T-helper 17 cell (primary cell): ENCODE measurements around the gene SULT1C4. TPM values are rescaled to one million over a fixed set of nuclear protein-coding genes. Genes with fewer than 3 reads are reported as not detected.
A peak's percentile ranks its signal among the peaks of the same experiment; 100 is the strongest.
"Not testable (repeated sequence)": the region's sequence is repeated elsewhere in the genome, so short reads cannot be mapped to it uniquely, and the experiment has no call there.

Experiments used
- ATAC-seq: fragments of 150-1000 bp; cut with Tn5 transposase; 2 replicates; pipeline ENCODE4 v1.10.0; 2021; ENCODE audit warnings: mild to moderate bottlenecking, moderate library complexity
- DNase-seq, 3 donors: peaks; one replicate each; pipeline versions ENCODE4 v3.0.0 to v3.0.0-alpha.2; 2020 to 2021
- H3K9me3 ChIP-seq: one replicate; pipeline ENCODE4 v1.7.0; 2013; ENCODE audit warnings: low read length, mild to moderate bottlenecking; ENCODE audit not compliant: control insufficient read depth, poor library complexity, severe bottlenecking
- H3K27ac Mint-ChIP-seq: one replicate; pipeline ENCODE4 v1.8.0; 2022; ENCODE audit warnings: mild to moderate bottlenecking, moderate library complexity, mixed read lengths
- H3K27me3 Mint-ChIP-seq: one replicate; pipeline ENCODE4 v1.8.0; 2022; ENCODE audit warnings: mixed read lengths
- H3K36me3 Mint-ChIP-seq: one replicate; pipeline ENCODE4 v1.8.0; 2022; ENCODE audit warnings: low read depth, mixed read lengths
- H3K4me1 Mint-ChIP-seq: one replicate; pipeline ENCODE4 v1.8.0; 2022; ENCODE audit warnings: mild to moderate bottlenecking, mixed read lengths
- H3K4me3 Mint-ChIP-seq: one replicate; pipeline ENCODE4 v1.8.0; 2022; ENCODE audit warnings: mild to moderate bottlenecking, moderate library complexity, mixed read lengths
- total RNA-seq, 4 donors: library from RNA in 2 of 4; stranded (reverse) in 2 of 4; gene quantifications; one replicate each; pipeline ENCODE4 v1.2.3 and lab custom pipeline; 2022 to 2026

Gene SULT1C4
- total RNA-seq, result under 1 TPM in 1 of 2 donors, not detected in 1; 0.31 TPM
- 0 to 0.12 reads per million in 2 donors for total RNA-seq (lab: John Stamatoyannopoulos, UW)

DNA sequence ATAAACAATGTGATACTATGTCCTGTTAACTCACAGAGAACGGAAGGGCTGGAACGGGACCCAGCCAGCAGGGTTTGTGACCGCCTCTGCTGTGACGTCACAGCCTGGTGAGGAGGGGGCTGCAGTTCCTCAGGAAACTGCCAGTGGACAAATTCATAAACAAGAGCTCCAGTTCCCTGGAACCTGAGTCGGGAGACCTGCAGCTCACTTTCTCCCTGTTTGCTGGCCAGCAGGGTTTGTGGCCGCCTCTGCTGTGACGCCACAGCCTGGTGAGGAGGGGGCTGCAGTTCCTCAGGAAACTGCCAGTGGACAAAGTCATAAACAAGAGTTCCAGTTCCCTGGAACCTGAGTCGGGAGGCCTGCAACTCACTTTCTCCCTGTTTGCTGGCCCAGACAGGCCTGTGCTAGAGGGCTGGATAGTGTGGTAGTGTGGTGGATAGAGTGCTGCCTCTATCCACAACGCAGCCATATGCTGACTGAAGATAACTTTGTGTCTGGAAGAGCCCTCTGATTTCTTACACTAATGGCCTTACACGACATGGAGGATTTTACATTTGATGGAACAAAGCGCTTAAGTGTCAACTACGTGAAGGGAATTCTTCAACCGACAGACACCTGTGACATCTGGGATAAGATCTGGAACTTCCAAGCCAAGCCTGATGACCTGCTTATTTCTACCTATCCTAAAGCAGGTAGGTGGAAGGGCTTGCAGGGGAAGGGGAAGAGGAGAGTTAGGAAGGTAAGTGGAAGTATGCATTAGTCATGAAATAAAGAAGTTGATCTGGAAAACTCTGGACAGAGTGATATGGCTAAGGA is at the start of gene SULT1C4:
Gene SULT1C4 (plus strand): TSS at position 140 of the 816 bp plus-strand sequence. CDS start 384 bp downstream, at position 524.
- Mint-ChIP-seq H3K4me1 (no peaks in the 10 kb centered on the region), H3K4me3 (peak within 1 kb of the TSS; percentile 13), H3K36me3 (no peaks in the 10 kb centered on the region), H3K27ac (no peak within 1 kb of the TSS), H3K27me3 (peaks cover 20% of the 10 kb centered on the region)
- H3K9me3 ChIP-seq, result no peaks in the 10 kb centered on the region
- ATAC-seq, result no peak
- DNase-seq, result no peak

DNA sequence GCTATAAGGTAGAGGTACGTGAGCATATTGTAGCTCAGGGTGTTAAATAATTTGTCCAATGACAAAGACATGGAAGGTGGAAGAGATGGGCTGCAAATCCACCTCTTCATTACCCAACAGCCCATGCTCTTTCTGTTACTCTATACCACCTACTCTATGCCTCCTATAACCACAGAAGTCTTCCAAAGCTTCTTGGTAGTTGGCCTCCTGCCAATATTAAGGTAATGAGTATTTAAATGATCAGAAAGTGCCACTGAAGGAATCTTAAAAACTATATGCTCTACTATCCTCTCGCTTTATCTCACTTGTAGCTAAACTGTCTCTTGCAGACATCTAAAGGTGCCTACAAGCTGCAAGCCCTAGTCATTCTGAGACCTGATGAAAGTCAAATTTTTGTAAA is 48.0 kb upstream of the SULT1C4 start:
- peaks cover 16% of the 10 kb centered on the region for H3K27me3 Mint-ChIP-seq
- ATAC-seq (no peak), DNase-seq (no peak)
- no peaks in the 10 kb centered on the region for H3K4me1 Mint-ChIP-seq
- H3K36me3 Mint-ChIP-seq, result no peaks in the 10 kb centered on the region
- no peaks in the 10 kb centered on the region for H3K9me3 ChIP-seq
- no peak overlapping the region for H3K4me3 Mint-ChIP-seq
- H3K27ac Mint-ChIP-seq, result no peak overlapping the region

DNA sequence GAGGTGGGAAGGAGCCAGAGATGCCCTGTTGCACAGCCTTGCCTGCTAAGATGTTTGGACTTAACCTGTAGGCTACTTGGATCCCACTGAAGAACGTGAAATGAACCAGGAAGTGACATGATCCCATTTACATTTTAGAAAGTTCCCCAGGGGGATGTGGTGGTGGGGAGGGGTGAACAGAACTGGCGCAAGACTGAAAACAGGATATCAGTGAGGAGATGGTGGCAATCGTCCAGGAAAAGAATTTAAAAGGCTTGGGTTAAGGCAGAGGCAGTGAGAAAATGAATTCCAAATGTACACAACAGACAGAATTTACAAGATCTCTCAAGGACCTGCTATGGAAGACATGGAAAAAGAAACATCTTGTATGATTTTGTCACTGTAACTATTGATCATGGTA is 46.8 kb upstream of the SULT1C4 start:
- H3K4me3 Mint-ChIP-seq, result no peak overlapping the region
- DNase-seq (no peak), ATAC-seq (no peak)
- no peaks in the 10 kb centered on the region for H3K4me1 Mint-ChIP-seq
- H3K27me3 Mint-ChIP-seq, result peaks cover 23% of the 10 kb centered on the region
- no peak overlapping the region for H3K27ac Mint-ChIP-seq
- H3K9me3 ChIP-seq, result no peaks in the 10 kb centered on the region
- H3K36me3 Mint-ChIP-seq, result no peaks in the 10 kb centered on the region

DNA sequence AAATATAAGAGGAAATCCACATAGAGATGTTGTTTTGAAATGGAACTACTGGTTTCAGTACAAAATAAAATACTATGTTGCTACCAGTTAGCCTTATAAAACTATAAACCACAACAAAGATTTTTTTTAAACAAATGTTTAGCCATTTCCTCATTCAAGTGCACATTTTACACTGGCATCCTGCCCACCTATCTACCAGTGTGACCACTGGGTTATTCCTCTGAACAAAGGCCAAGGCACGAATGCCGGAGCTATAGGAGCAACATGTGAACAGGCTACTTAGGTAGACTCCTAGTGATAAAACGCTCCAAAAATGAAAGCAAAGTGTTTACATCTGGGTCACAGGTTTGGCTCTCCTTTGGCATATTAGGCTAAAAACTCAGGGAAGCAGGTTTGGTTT is 31.8 kb upstream of the SULT1C4 start:
- no peak for ATAC-seq
- peaks cover 3% of the 10 kb centered on the region for H3K9me3 ChIP-seq
- no peak for DNase-seq
- Mint-ChIP-seq H3K36me3 (peaks cover 3% of the 10 kb centered on the region), H3K27me3 (peaks cover 17% of the 10 kb centered on the region), H3K27ac (no peak overlapping the region), H3K4me1 (peaks cover 3% of the 10 kb centered on the region), H3K4me3 (no peak overlapping the region)

DNA sequence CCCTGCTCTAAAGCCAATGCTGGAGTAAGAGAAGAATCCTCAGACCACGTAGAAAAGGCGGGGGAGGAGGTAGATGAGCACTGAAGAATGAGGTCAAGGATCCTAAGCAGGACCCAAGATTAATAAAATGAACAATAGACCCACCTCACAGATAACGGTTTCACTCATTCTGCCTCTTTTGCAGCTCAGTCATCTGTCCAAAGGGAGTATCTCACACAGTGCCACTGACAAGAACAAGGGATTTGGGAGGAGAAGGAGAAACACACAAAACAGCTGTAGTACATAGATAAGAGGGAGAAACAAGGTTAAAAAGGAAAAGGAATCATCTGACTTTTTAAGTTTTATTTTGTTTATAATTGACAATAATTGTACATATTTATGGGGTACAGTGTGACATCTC is 30.9 kb upstream of the SULT1C4 start:
- no peak overlapping the region for H3K27ac Mint-ChIP-seq
- ATAC-seq, result no peak
- DNase-seq, result no peak
- H3K36me3 Mint-ChIP-seq, result peaks cover 3% of the 10 kb centered on the region
- peaks cover 3% of the 10 kb centered on the region for H3K9me3 ChIP-seq
- peaks cover 3% of the 10 kb centered on the region for H3K4me1 Mint-ChIP-seq
- H3K27me3 Mint-ChIP-seq, result peaks cover 24% of the 10 kb centered on the region
- no peak overlapping the region for H3K4me3 Mint-ChIP-seq

DNA sequence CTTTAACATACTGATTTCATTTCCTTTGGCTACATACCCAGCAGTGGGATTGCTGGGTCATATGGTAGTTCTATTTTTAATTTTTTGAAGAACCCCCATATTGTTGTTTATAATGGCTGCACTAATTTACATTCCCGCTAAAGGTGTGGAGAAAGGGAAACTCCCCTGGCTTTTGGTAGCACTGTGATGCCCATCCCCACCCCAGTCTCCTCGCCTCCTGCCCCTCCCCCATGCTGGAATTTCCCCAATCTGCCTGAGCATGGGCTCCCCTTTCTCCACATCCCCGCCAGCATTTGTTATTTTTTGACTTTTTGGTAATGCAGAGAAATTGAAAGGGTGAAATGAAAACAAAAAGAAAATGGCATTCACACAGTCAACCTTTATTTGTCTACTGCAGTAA is 30.0 kb upstream of the SULT1C4 start:
- ATAC-seq (no peak), DNase-seq (no peak)
- peaks cover 3% of the 10 kb centered on the region for H3K4me1 Mint-ChIP-seq
- no peak overlapping the region for H3K27ac Mint-ChIP-seq
- peaks cover 3% of the 10 kb centered on the region for H3K36me3 Mint-ChIP-seq
- peaks cover 3% of the 10 kb centered on the region for H3K9me3 ChIP-seq
- H3K27me3 Mint-ChIP-seq, result peaks cover 33% of the 10 kb centered on the region
- H3K4me3 Mint-ChIP-seq, result no peak overlapping the region

DNA sequence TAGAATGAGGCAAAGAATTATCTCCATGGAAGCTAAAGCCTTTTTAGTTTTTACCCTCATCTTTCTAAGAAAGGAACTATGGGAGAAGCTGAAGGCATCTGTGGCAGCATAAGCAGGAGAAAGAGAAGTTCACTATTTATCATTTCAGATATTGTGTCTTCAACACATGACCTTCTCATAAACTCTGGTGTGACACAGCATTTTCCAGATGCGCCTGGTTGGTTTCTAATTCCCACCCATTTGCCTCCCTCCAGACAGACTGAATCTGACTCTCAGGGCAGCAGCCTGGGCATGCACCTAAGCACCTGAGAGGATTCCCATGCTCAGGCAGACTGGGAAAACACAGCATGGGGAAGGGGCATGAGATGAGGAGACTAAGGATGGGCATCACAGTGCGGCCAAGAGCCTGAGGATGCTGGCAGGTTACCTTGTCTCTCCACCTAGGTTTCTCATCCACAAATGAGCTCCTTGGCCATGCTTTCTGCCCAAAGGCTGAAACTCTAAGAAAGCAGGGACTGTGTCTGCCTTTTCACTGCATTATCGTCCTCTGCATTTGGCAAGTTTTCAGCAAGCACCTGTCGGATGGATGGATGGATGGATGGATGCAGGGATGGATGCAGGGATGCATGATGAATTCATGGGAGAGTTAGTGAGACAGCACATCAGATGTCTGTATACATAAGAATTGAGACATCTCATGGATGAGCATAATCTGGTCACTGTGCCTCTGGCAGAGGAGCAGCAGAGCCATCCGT is 28.8 kb upstream of the SULT1C4 start:
- DNase-seq (no peak), ATAC-seq (no peak)
- peaks cover 1% of the 10 kb centered on the region for H3K36me3 Mint-ChIP-seq
- peaks cover 32% of the 10 kb centered on the region for H3K27me3 Mint-ChIP-seq
- H3K4me3 Mint-ChIP-seq, result no peak overlapping the region
- no peaks in the 10 kb centered on the region for H3K9me3 ChIP-seq
- no peak overlapping the region for H3K27ac Mint-ChIP-seq
- H3K4me1 Mint-ChIP-seq, result peaks cover under 1% of the 10 kb centered on the region

DNA sequence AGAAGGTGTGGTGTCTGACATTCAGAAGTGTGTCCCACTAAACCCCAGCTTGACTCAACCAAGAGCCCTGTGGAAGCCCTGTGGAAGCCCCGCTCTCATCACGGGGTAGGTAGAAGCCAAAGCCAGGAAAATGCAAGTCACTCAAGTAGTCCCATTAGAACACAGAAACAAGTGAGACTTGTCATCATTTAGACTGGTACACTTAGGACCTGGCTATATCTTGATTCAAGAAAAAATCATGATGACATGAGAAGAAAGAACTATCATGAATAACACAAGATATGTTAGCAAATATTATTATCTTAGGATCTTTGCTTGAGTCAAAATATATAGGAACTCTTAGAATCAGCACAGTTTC is 28.2 kb upstream of the SULT1C4 start:
- ATAC-seq, result no peak
- no peak for DNase-seq
- no peak overlapping the region for H3K4me3 Mint-ChIP-seq
- H3K4me1 Mint-ChIP-seq, result no peaks in the 10 kb centered on the region
- H3K27me3 Mint-ChIP-seq, result peaks cover 26% of the 10 kb centered on the region
- H3K27ac Mint-ChIP-seq, result no peak overlapping the region
- H3K9me3 ChIP-seq, result no peaks in the 10 kb centered on the region
- no peaks in the 10 kb centered on the region for H3K36me3 Mint-ChIP-seq

DNA sequence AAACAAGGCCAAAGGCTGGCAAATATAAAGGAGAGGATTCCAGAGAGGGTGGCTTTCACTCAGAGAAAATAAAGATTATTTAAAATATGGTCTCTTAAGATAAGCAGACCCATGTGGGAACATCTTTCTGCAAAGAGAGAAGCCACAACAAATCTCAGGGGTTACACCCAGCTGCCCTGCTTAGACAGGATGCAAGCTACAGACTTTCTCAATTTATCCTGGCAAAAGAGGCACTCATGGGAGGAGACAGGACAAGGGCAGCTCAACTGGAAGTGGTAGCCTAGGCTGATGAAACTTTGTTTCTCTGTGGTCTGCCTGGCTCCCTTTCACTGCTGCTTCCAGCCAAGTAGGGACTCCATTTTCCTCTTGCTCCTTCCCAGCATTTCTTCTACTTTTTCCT is 25.9 kb upstream of the SULT1C4 start:
- Mint-ChIP-seq H3K4me3 (no peak overlapping the region), H3K36me3 (no peaks in the 10 kb centered on the region), H3K4me1 (no peaks in the 10 kb centered on the region), H3K27me3 (peaks cover 29% of the 10 kb centered on the region), H3K27ac (no peak overlapping the region)
- ATAC-seq (no peak), DNase-seq (no peak)
- no peaks in the 10 kb centered on the region for H3K9me3 ChIP-seq

DNA sequence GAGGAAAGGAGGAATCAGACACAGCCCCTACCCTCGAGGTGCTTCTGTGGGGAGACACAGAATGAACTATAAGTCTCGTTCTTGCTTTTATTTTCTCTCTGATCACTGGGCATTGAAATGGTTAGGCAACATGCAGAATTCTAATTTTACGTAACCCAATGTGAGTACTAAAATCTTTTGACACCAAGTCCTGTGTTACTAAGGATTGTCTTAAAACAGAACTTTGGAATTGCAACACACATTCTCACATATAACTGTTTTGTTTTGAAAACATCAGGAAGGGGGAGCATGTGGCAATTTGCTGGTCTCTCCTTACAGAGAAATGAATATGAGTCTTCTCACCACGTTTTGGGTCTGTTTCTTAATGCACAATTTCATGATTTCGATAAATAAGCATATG is 23.6 kb upstream of the SULT1C4 start:
- H3K36me3 Mint-ChIP-seq, result peaks cover 3% of the 10 kb centered on the region
- H3K4me3 Mint-ChIP-seq, result no peak overlapping the region
- H3K27me3 Mint-ChIP-seq, result peaks cover 46% of the 10 kb centered on the region
- H3K9me3 ChIP-seq, result no peaks in the 10 kb centered on the region
- no peaks in the 10 kb centered on the region for H3K4me1 Mint-ChIP-seq
- ATAC-seq (no peak), DNase-seq (no peak)
- H3K27ac Mint-ChIP-seq, result no peak overlapping the region

DNA sequence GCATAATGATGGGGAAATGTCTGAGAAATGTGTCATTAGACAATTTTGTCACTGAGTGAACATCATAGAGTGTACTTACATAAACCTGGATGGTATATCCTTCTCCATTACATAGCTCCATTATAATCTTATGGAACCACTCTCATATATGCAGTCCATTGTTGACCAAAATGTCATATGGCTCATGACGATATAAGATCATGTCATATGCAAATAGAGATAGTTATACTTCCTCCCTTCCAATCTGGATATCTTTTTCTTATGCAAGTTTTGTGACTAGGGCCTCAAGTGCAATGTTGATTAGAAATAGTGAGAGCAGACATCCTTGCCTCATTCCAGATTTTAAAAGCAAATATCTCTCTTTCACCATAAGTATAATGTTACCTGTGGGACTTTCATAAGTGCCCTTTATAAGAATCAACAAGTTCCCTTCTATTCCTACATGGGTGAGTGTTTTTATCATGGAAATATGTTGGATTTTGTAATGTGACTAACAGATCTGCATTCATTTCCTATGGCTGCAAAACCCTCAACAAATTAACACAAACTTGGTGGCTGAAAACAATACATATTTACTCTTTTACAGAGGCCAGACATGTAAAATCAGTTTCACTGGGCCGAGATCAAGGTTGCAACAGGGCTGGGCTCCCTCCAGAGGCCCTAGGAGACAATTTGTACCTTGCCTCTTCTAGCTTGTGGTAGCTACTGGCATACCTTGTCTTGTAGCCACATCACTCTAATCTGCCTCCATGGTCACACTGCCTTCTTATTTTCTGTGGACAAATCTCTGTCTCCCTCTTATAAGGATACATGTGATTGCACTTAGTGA is 21.6 kb upstream of the SULT1C4 start:
- Mint-ChIP-seq H3K4me3 (no peak overlapping the region), H3K27ac (no peak overlapping the region), H3K4me1 (no peaks in the 10 kb centered on the region), H3K36me3 (peaks cover 3% of the 10 kb centered on the region), H3K27me3 (peaks cover 53% of the 10 kb centered on the region)
- DNase-seq (no peak), ATAC-seq (no peak)
- H3K9me3 ChIP-seq, result no peaks in the 10 kb centered on the region

DNA sequence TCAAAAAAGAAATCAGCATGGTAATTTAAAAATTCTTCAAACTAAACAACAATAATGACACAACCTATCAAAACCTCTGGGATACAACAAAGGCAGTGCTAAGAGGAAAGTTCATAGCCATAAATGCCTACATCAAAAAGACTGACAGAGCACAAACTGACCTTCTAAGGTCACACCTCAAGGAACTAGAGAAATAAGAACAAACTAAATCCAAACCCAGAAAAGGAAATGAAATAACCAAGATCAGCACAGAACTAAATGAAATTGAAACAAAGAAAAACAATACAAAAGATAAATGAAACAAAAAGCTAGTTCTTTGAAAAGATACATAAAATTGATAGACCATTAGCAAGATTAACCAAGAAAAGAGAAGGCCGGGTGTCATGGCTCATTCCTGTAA is 18.4 kb upstream of the SULT1C4 start:
- Mint-ChIP-seq H3K36me3 (peaks cover 10% of the 10 kb centered on the region), H3K27me3 (peaks cover 50% of the 10 kb centered on the region)
- DNase-seq, H3K9me3 ChIP-seq, H3K27ac Mint-ChIP-seq, H3K4me3 Mint-ChIP-seq, ATAC-seq, H3K4me1 Mint-ChIP-seq: not testable (repeated sequence)
